Testis (tissue), 2 donors: Measurements from ENCODE around the gene PRUNE2.

Source experiments
- POLR2A ChIP-seq: fragments of 450-650 bp; IDR thresholded peaks from one replicate; pipeline ENCODE4 v1.6.1; 2017; ENCODE audit warnings: antibody characterized with exemption, mild to moderate bottlenecking, moderate library complexity
- TF ChIP-seq, protein P1 (sequence below), 3 experiments: fragments of 450-650 bp in 2 of 3; fragments of 200-600 bp in 1 of 3; sonication (generic) in 1 of 3; IDR thresholded peaks; one replicate each; pipeline ENCODE4 v1.5.1; 2016 to 2019; ENCODE audit warnings: antibody characterized with exemption in 3 of 3, mild to moderate bottlenecking in 2 of 3, moderate library complexity in 1 of 3

DNA sequence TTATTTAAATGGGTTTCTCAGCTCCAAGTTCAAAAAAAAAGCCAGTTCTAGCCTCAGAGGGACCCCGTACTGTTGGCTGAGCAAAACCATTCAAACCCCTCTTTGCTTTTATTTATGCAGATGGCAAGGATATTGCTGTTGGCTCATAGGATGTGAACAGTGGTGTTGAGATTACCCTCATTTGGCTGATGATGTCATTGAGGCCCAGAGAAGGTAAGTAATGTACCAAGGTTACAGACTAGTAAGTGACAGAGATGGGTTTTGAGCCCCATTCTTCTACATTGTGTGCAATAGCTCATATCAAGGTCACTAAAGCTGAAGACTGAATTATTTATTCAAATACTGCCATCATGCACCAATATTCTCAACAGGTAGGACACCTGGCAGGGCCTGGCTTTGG is 263.8 kb downstream of the PRUNE2 start:
- TF ChIP-seq, protein P1, sequence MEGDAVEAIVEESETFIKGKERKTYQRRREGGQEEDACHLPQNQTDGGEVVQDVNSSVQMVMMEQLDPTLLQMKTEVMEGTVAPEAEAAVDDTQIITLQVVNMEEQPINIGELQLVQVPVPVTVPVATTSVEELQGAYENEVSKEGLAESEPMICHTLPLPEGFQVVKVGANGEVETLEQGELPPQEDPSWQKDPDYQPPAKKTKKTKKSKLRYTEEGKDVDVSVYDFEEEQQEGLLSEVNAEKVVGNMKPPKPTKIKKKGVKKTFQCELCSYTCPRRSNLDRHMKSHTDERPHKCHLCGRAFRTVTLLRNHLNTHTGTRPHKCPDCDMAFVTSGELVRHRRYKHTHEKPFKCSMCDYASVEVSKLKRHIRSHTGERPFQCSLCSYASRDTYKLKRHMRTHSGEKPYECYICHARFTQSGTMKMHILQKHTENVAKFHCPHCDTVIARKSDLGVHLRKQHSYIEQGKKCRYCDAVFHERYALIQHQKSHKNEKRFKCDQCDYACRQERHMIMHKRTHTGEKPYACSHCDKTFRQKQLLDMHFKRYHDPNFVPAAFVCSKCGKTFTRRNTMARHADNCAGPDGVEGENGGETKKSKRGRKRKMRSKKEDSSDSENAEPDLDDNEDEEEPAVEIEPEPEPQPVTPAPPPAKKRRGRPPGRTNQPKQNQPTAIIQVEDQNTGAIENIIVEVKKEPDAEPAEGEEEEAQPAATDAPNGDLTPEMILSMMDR (IDR thresholded peaks at IDR 0.05): no peak
- no peak for TF ChIP-seq POLR2A
